ENCODE measurements around the gene KIAA1958. TPM values are rescaled to one million over a fixed set of nuclear protein-coding genes. Genes with fewer than 3 reads are reported as not detected.

KIAA1958 gene
- total RNA-seq, 1 experiment from 2014 or later = 18.5 TPM

DNA sequence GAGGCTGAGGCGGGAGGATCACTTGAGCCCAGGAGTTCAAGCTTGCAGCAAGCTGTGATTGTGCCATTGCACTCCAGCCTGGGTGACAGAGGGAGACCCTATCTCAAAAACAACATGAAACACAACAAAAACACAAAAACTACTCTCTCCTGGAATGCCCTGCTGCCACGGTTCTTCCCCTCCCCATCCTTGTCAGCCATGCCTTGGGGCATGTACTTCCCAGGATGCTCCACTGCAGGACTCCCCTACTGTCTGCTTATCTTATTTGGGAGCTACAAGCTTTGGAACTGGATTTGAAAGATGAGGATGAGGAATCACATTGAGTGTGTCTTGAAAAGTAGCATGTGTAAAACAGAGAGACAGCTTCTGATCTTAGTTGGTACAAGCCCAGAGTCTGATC lies 40.1 kb upstream of the KIAA1958 start:
- Histone ChIP-seq H3K4me3 (replicated peaks in 1 of 2; ENCODE audit: low read depth in 1 of 2, low read length in 2 of 2) (no peak overlapping the region), H2AFZ (ENCODE audit: low read depth, low read length, poor library complexity, severe bottlenecking) (no peak overlapping the region), H3K27ac (ENCODE audit: low read depth, low read length) (no peak overlapping the region), H3K9me2 (ENCODE audit: insufficient read depth) (no peaks in the 10 kb centered on the region), H3K4me1 (ENCODE audit: control insufficient read depth in 1 of 2, insufficient read depth in 2 of 2, low read length in 2 of 2) (no peaks in the 10 kb centered on the region), H3K79me2 (ENCODE audit: insufficient read depth, low read length) (no peaks in the 10 kb centered on the region), H3K9me3 (ENCODE audit: control insufficient read depth in 1 of 2, insufficient read depth in 1 of 2, low read depth in 1 of 2, low read length in 2 of 2) (no peaks in the 10 kb centered on the region), H3K27me3 (ENCODE audit: insufficient read depth, low read length) (no peaks in the 10 kb centered on the region), H3K36me3 (ENCODE audit: control insufficient read depth in 1 of 2, insufficient read depth in 2 of 2, low read length in 2 of 2) (no peaks in the 10 kb centered on the region; a peak in 1 of 4 replicates), H3K4me2 (ENCODE audit: low read length) (no peak overlapping the region), H4K20me1 (ENCODE audit: insufficient read depth) (no peaks in the 10 kb centered on the region), H3K9ac (ENCODE audit: low read length) (no peak overlapping the region)
- BruUV-seq (replicated peaks) = no TSS peak
- DNase-seq (ENCODE audit: low read depth, low spot score) (no peak), ATAC-seq (no peak)
- CTCF ChIA-PET = no interaction called here
- POLR2A ChIA-PET = interaction anchor here (0.7 kb wide), 1 partner anchor 256 kb away, joined by 3 read pairs; no protein-coding TSS in a partner anchor
- TF ChIP-seq TCF7L2 (IDR thresholded peaks at IDR 0.05; ENCODE audit: borderline replicate concordance, extremely low read depth, insufficient read depth, insufficient read length) (no peak), CEBPB (IDR thresholded peaks at IDR 0.05; ENCODE audit: low read depth) (no peak), EZH2 (IDR thresholded peaks at IDR 0.05) (no peak), EZH2phosphoT487 (IDR thresholded peaks at IDR 0.05; ENCODE audit: borderline replicate concordance) (no peak), CBX3 (IDR thresholded peaks at IDR 0.05; ENCODE audit: low read depth) (no peak)
- intact Hi-C loops (cut with micrococcal nuclease) = no loop called here
- RAD21 ChIA-PET (ENCODE audit: low non-redundant PET in 1 of 2, low total read pairs in 2 of 2, uncharacterized antibody in 2 of 2, unreplicated experiment in 2 of 2) = no interaction called here

- H3K9ac ChIP-seq (ENCODE audit: low read length) = no peak overlapping the region
- no peak overlapping the region for H3K4me2 ChIP-seq (ENCODE audit: low read length)
- no peaks in the 10 kb centered on the region for H4K20me1 ChIP-seq (ENCODE audit: insufficient read depth)
- no peaks in the 10 kb centered on the region; a peak in 1 of 4 replicates for H3K36me3 ChIP-seq (ENCODE audit: control insufficient read depth in 1 of 2, insufficient read depth in 2 of 2, low read length in 2 of 2)
- DNase-seq (ENCODE audit: low read depth, low spot score) (no peak), ATAC-seq (no peak)
- H3K4me3 ChIP-seq (replicated peaks in 1 of 2; ENCODE audit: low read depth in 1 of 2, low read length in 2 of 2) = no peak overlapping the region
- POLR2A ChIA-PET = no interaction called here
- H3K79me2 ChIP-seq (ENCODE audit: insufficient read depth, low read length) = no peaks in the 10 kb centered on the region
- RAD21 ChIA-PET (ENCODE audit: low non-redundant PET in 1 of 2, low total read pairs in 2 of 2, uncharacterized antibody in 2 of 2, unreplicated experiment in 2 of 2) = no interaction called here
- no peaks in the 10 kb centered on the region for H3K9me3 ChIP-seq (ENCODE audit: control insufficient read depth in 1 of 2, insufficient read depth in 1 of 2, low read depth in 1 of 2, low read length in 2 of 2)
- H2AFZ ChIP-seq (ENCODE audit: low read depth, low read length, poor library complexity, severe bottlenecking) = no peak overlapping the region
- intact Hi-C loops (cut with micrococcal nuclease) = no loop called here
- no peak overlapping the region for H3K27ac ChIP-seq (ENCODE audit: low read depth, low read length)
- no peaks in the 10 kb centered on the region for H3K27me3 ChIP-seq (ENCODE audit: insufficient read depth, low read length)
- TF ChIP-seq SRF (IDR thresholded peaks at IDR 0.05; ENCODE audit: low read depth) (no peak), YY1 (IDR thresholded peaks at IDR 0.05; ENCODE audit: extremely low read depth, insufficient replicate concordance, low read depth, low read length) (no peak), MAX (IDR thresholded peaks at IDR 0.05) (no peak), CEBPB (IDR thresholded peaks at IDR 0.05; ENCODE audit: low read depth) (no peak), CBX3 (IDR thresholded peaks at IDR 0.05; ENCODE audit: low read depth) (no peak)
- CTCF ChIA-PET = no interaction called here
- BruUV-seq (replicated peaks) = no TSS peak
- H3K4me1 ChIP-seq (ENCODE audit: control insufficient read depth in 1 of 2, insufficient read depth in 2 of 2, low read length in 2 of 2) = no peaks in the 10 kb centered on the region
- no peaks in the 10 kb centered on the region for H3K9me2 ChIP-seq (ENCODE audit: insufficient read depth)
Observed at GRCh38 chr9:112447283-112447761, 39.3 kb upstream of the KIAA1958 start.

All from HCT116 (cell line).